SH-SY5Y (cell line): ENCODE measurements around the gene LRCH1.

Experiments used
- GATA2 ChIP-seq: IDR thresholded peaks from 2 replicates; pipeline ENCODE4 v1.6.1; 2011; ENCODE audit warnings: mild to moderate bottlenecking, low read depth, low read length
- GATA3 ChIP-seq: IDR thresholded peaks from 2 replicates; pipeline ENCODE4 v1.6.1; 2011; ENCODE audit warnings: low read depth, mild to moderate bottlenecking, low read length, moderate library complexity

LRCH1 gene

GRCh38 chr13:46592385-46592784 lies 39.4 kb downstream of the LRCH1 start:
- no peak for TF ChIP-seq GATA3
- no peak for TF ChIP-seq GATA2

- TF ChIP-seq GATA3 (no peak), GATA2 (no peak)
Measured at GRCh38 chr13:46593398-46593797, 40.4 kb downstream of the LRCH1 start.

GRCh38 chr13:46594374-46595078 lies 41.6 kb downstream of the LRCH1 start:
- TF ChIP-seq GATA3, result no peak
- no peak for TF ChIP-seq GATA2

GRCh38 chr13:46595136-46595884 lies 42.3 kb downstream of the LRCH1 start:
- no peak for TF ChIP-seq GATA2
- TF ChIP-seq GATA3, result no peak

GRCh38 chr13:46595885-46596275 lies 42.9 kb downstream of the LRCH1 start:
- TF ChIP-seq GATA2 (no peak), GATA3 (no peak)

- no peak for TF ChIP-seq GATA2
- no peak for TF ChIP-seq GATA3
Measured at GRCh38 chr13:46596466-46596865, 43.5 kb downstream of the LRCH1 start.

- TF ChIP-seq GATA3, result no peak
- TF ChIP-seq GATA2, result no peak
Measured at GRCh38 chr13:46598140-46598819, 45.3 kb downstream of the LRCH1 start.

GRCh38 chr13:46598820-46599180 lies 45.8 kb downstream of the LRCH1 start:
- TF ChIP-seq GATA3, result no peak
- no peak for TF ChIP-seq GATA2

GRCh38 chr13:46600943-46601311 lies 48.0 kb downstream of the LRCH1 start:
- TF ChIP-seq GATA2, result no peak

GRCh38 chr13:46602531-46602930 lies 49.6 kb downstream of the LRCH1 start:
- TF ChIP-seq GATA2 (no peak), GATA3 (no peak)

GRCh38 chr13:46603165-46603603 lies 50.2 kb downstream of the LRCH1 start:
- no peak for TF ChIP-seq GATA2
- no peak for TF ChIP-seq GATA3

GRCh38 chr13:46604226-46604990 lies 51.4 kb downstream of the LRCH1 start:
- TF ChIP-seq GATA3, result no peak

- TF ChIP-seq GATA2 (no peak), GATA3 (no peak)
Measured at GRCh38 chr13:46605076-46605824, 52.3 kb downstream of the LRCH1 start.
